Spleen (tissue), 11 donors: ENCODE measurements around the gene RHOB. TPM values are rescaled to one million over a fixed set of nuclear protein-coding genes. Genes with fewer than 3 reads are reported as not detected.
"Not testable (repeated sequence)": the region's sequence is repeated elsewhere in the genome, so short reads cannot be mapped to it uniquely, and the experiment has no call there.

Experiments
- DNase-seq: peaks from one replicate; pipeline ENCODE4 v3.0.0-alpha.2; 2020
- H3K27ac ChIP-seq, 8 donors: fragments of 200-600 bp; sonication (generic) in 7 of 8; 1 replicate in 4 of 8; 2 replicates in 4 of 8; pipeline versions ENCODE4 v1.5.0 to v1.8.0; 2016 to 2021; ENCODE audit warnings: inconsistent platforms in 4 of 8, mild to moderate bottlenecking in 4 of 8, moderate library complexity in 1 of 8
- H3K27me3 ChIP-seq, 7 donors: fragments of 200-600 bp; sonication (generic) in 6 of 7; replicated peaks in 1 of 7; 1 replicate in 4 of 7; 2 replicates in 3 of 7; pipeline versions ENCODE4 v1.5.0 to v1.8.0; 2016 to 2021; ENCODE audit warnings: inconsistent platforms in 3 of 7, mild to moderate bottlenecking in 1 of 7
- H3K36me3 ChIP-seq, 6 donors: fragments of 200-600 bp; sonication (generic) in 5 of 6; 1 replicate in 4 of 6; 2 replicates in 2 of 6; pipeline versions ENCODE4 v1.5.0 to v1.8.0; 2016 to 2021; ENCODE audit warnings: inconsistent platforms in 2 of 6
- H3K4me1 ChIP-seq, 6 donors: fragments of 200-600 bp; sonication (generic) in 5 of 6; 1 replicate in 3 of 6; 2 replicates in 3 of 6; pipeline versions ENCODE4 v1.5.0 to v1.8.0; 2016 to 2021; ENCODE audit warnings: inconsistent platforms in 3 of 6
- H3K4me3 ChIP-seq, 8 donors: fragments of 200-600 bp; sonication (generic) in 7 of 8; 1 replicate in 4 of 8; 2 replicates in 4 of 8; pipeline versions ENCODE4 v1.5.0 to v1.8.0; 2016 to 2021; ENCODE audit warnings: inconsistent platforms in 4 of 8, mild to moderate bottlenecking in 4 of 8, moderate library complexity in 2 of 8
- H3K9me3 ChIP-seq, 8 donors: fragments of 200-600 bp; sonication (generic) in 7 of 8; 1 replicate in 4 of 8; 2 replicates in 4 of 8; pipeline versions ENCODE4 v1.5.0 to v1.8.0; 2016 to 2021; ENCODE audit warnings: inconsistent platforms in 4 of 8
- POLR2A ChIP-seq, 3 donors: fragments of 450-650 bp; IDR thresholded peaks; one replicate each; pipeline ENCODE4 v1.5.1; 2017; ENCODE audit warnings: antibody characterized with exemption in 3 of 3, mild to moderate bottlenecking in 1 of 3
- POLR2AphosphoS5 ChIP-seq, 3 donors: sonication (generic); formaldehyde crosslinking; IDR thresholded peaks; one replicate each; pipeline ENCODE4 v1.5.1; 2017; ENCODE audit warnings: antibody characterized with exemption in 3 of 3
- WGBS, 5 donors: extraction: QIAGEN DNeasy Blood & Tissue Kit in 3 of 5; methylation state at CpG; one replicate each; pipeline versions ENCODE4 v1.1.5 to v1.1.7; 2013 to 2018; 5-methylcytosine and 5-hydroxymethylcytosine counted together
- intact Hi-C: fragments of 100-400 bp; cut with DNase I; formaldehyde crosslinking; loops from one replicate; pipeline ENCODE4 v1.15.0; 2023; ENCODE audit warnings: low total_unique reads
- polyA plus RNA-seq, 3 donors: library from polyadenylated mRNA; stranded (reverse); fragments of 200-250 nt; gene quantifications; one replicate each; pipeline ENCODE4 v1.2.1, GENCODE V29; 2013
- total RNA-seq, 7 donors: library from RNA; depleted of rRNA in 3 of 7; stranded (reverse); fragments of >200 nt in 3 of 7; fragmentation: NEBNext Ultra II Directional in 4 of 7; extraction: Animal tissue kit (Norgen Biotek cat#: 25700) in 4 of 7; gene quantifications; one replicate each; pipeline versions ENCODE4 v1.1.0 to v1.2.1, GENCODE V29; 2016 to 2021
- TF ChIP-seq, protein P1 (sequence below), 11 experiments: fragments of 200-600 bp in 7 of 11; fragments of 450-650 bp in 4 of 11; sonication (generic) in 4 of 11; IDR thresholded peaks in 8 of 11; conservative IDR thresholded peaks in 3 of 11; 1 replicate in 7 of 11; 2 replicates in 4 of 11; pipeline versions ENCODE4 v1.4.0 to v1.8.0; 2016 to 2021; ENCODE audit warnings: antibody characterized with exemption in 11 of 11, inconsistent platforms in 4 of 11, mild to moderate bottlenecking in 1 of 11
- donor health status: healthy with polysubstance abuse.
- donor health status: DM: no; HTN: no; CAD: no; lungs with moderate emphysema.
- donor health status: DM: no; HTN: no; CAD: no.
- donor health status: Bipolar disorder and iron deficiency.
- donor health status: healthy.
- donor health status: DM: no; HTN: no; CAD: no.
- donor health status: DM: yes; HTN: yes; CAD: no.

RHOB gene
- total and polyA plus RNA-seq, 10 donors: 32.6 to 309 (median 158) TPM

DNA sequence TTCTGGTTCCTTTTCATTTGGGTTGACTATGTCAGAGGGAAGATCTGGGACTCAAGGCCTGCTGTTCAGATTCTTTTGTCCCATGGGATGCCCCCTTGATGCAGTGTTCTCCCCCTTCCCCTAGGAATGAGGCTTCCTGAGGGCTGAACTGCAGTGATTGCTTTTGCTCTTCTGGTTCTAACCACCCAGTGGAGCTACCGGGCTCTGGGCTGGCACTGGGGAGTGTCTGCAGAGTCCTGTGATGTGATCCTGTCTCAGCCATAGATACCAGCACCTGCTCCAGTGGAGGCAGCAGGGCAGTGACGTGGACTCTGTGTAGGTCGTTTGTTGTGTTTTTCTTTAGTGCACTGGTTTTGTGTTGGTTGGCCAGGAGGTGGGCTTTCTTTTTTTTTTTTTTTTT lies 32.1 kb upstream of the RHOB start:
- Histone ChIP-seq H3K36me3 (no peaks in the 10 kb centered on the region), H3K4me3 (no peak overlapping the region), H3K27me3 (no peaks in the 10 kb centered on the region), H3K9me3 (peaks cover 0 to 7% (median 5%) of the 10 kb centered on the region in 8 donors), H3K4me1 (peaks cover 0 to 18% (median 5%) of the 10 kb centered on the region in 6 donors), H3K27ac (no peak overlapping the region)
- no peak for DNase-seq
- intact Hi-C loops: no loop called here
- TF ChIP-seq POLR2AphosphoS5 (IDR thresholded peaks at IDR 0.05) (no peak), POLR2A (IDR thresholded peaks at IDR 0.05) (no peak)
- TF ChIP-seq, protein P1, sequence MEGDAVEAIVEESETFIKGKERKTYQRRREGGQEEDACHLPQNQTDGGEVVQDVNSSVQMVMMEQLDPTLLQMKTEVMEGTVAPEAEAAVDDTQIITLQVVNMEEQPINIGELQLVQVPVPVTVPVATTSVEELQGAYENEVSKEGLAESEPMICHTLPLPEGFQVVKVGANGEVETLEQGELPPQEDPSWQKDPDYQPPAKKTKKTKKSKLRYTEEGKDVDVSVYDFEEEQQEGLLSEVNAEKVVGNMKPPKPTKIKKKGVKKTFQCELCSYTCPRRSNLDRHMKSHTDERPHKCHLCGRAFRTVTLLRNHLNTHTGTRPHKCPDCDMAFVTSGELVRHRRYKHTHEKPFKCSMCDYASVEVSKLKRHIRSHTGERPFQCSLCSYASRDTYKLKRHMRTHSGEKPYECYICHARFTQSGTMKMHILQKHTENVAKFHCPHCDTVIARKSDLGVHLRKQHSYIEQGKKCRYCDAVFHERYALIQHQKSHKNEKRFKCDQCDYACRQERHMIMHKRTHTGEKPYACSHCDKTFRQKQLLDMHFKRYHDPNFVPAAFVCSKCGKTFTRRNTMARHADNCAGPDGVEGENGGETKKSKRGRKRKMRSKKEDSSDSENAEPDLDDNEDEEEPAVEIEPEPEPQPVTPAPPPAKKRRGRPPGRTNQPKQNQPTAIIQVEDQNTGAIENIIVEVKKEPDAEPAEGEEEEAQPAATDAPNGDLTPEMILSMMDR (IDR thresholded peaks at IDR 0.05 in 8 of 11, conservative IDR thresholded peaks at IDR 0.05 in 3 of 11): no peak
- 80 to 95% (median 90%) methylated on average over 3 of the region's 3 CpGs for WGBS, 5 donors

DNA sequence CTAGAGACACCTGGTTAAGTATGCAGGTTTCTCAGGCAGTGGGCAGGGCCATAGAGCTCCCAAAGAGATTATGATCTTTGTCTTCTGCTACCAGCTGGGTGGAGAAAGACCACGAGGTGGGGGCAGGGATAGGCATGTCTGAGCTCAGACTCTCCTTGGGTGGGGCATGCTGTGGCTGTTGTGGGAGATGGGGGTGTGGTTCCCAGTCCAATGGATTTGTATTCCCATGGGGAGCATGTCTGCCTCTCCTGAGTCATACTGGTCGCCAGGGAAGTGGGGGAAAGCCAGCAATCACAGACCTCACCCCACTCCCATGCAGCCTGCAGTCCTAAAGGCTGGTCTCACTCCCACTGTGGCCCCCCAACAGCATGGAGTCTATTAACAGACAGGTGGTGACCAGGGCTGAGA lies 31.4 kb upstream of the RHOB start:
- TF ChIP-seq POLR2AphosphoS5 (IDR thresholded peaks at IDR 0.05) (no peak), POLR2A (IDR thresholded peaks at IDR 0.05) (no peak)
- TF ChIP-seq, protein P1 (IDR thresholded peaks at IDR 0.05 in 8 of 11, conservative IDR thresholded peaks at IDR 0.05 in 3 of 11): no peak

DNA sequence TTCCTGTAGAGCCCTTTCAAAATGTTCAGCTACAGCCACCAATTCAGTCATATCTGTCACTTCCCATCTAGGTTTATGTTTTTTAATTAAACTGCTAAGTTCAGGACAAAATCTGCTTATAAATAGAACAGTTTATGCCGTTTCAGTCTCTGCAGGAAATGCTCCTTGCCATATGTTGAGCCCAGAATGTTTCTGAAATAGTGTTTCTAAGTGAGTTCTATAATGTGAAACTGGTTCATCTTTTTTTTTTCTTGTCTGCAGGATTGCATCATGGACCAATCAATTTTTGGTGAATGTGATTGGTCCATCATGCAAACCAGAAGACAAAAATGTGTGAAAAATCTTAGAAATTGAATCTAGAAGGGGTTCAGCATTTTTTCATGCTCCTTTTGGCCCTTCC lies 30.2 kb upstream of the RHOB start:
- TF ChIP-seq POLR2AphosphoS5 (IDR thresholded peaks at IDR 0.05) (no peak), POLR2A (IDR thresholded peaks at IDR 0.05) (no peak)
- TF ChIP-seq, protein P1 (IDR thresholded peaks at IDR 0.05 in 8 of 11, conservative IDR thresholded peaks at IDR 0.05 in 3 of 11): no peak
- intact Hi-C loops: no loop called here
- Histone ChIP-seq H3K9me3 (no peaks in the 10 kb centered on the region), H3K4me1 (peaks cover 0 to 24% (median 10%) of the 10 kb centered on the region in 6 donors), H3K36me3 (no peaks in the 10 kb centered on the region), H3K27me3 (no peaks in the 10 kb centered on the region), H3K27ac (peak overlapping the region in 1 of 8 donors; percentile 25), H3K4me3 (no peak overlapping the region)
- no peak for DNase-seq
- WGBS, 5 donors: 4 to 22% (median 14%) methylated on average over 1 of the region's 1 CpG

More for the DNA sequence above, 31.4 kb upstream of the RHOB start:
- 45 to 80% (median 71%) methylated on average over 2 of the region's 2 CpGs for WGBS, 5 donors
- H3K4me3 ChIP-seq: no peak overlapping the region
- no peaks in the 10 kb centered on the region for H3K9me3 ChIP-seq
- DNase-seq: no peak
- H3K27me3 ChIP-seq: no peaks in the 10 kb centered on the region
- H3K27ac ChIP-seq: no peak overlapping the region
- intact Hi-C loops: no loop called here
- no peaks in the 10 kb centered on the region for H3K36me3 ChIP-seq
- H3K4me1 ChIP-seq: peaks cover 0 to 22% (median 7%) of the 10 kb centered on the region in 6 donors

DNA sequence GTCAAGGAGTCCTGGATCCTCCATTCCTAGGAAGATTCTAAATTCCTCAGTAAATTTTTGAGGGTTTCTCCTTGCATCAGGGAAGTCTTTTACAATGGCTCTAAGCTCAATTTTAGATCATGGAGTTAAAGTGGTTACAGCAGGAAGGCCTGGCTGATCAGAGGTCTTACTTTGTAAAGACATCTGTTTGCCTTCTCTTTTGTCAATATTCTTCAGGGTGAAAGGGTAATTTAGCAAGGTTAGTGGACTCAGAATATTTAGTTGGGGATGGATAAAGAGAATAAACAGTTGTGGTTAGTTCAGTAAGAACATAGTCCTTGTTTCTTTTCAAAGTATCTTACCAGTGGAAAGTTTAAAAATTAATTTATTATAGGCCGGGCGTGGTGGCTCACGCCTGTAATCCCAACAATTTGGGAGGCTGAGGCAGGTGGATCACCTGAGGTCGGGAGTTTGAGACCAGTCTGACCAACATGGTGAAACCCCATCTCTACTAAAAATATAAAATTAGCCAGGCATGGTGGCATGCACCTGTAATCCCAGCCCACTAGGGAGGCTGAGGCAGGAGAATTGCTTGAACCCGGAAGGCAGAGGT lies 29.5 kb upstream of the RHOB start:
- H3K27ac ChIP-seq, H3K36me3 ChIP-seq, H3K4me3 ChIP-seq, H3K9me3 ChIP-seq, H3K27me3 ChIP-seq, DNase-seq, intact Hi-C loops: not testable (repeated sequence)
- peaks cover under 1 to 29% (median 15%) of the 10 kb centered on the region in 6 donors for H3K4me1 ChIP-seq
- WGBS, 5 donors: 82 to 96% (median 94%) methylated on average over 5 of the region's 5 CpGs
